Breast epithelium (tissue), 4 donors: Measurements from ENCODE around the gene ANKRD33. TPM values are rescaled to one million over a fixed set of nuclear protein-coding genes. Genes with fewer than 3 reads are reported as not detected.

Source experiments
- DNase-seq, 2 donors: peaks; one replicate each; pipeline ENCODE4 v3.0.0-alpha.2; 2019; ENCODE audit warnings: low spot score in 2 of 2
- H3K27ac ChIP-seq, 2 donors: fragments of 200-600 bp; sonication (generic) in 1 of 2; one replicate each; pipeline ENCODE4 v1.5.1; 2016 to 2019; ENCODE audit warnings: mild to moderate bottlenecking in 1 of 2
- H3K27me3 ChIP-seq, 2 donors: fragments of 200-600 bp; sonication (generic) in 1 of 2; one replicate each; pipeline versions ENCODE4 v1.5.1 to v1.6.0; 2017 to 2019; ENCODE audit warnings: control low read depth in 1 of 2, mild to moderate bottlenecking in 1 of 2
- H3K36me3 ChIP-seq: fragments of 200-600 bp; one replicate; pipeline ENCODE4 v1.5.1; 2019
- H3K4me1 ChIP-seq, 2 donors: fragments of 200-600 bp; sonication (generic); one replicate each; pipeline ENCODE4 v1.5.1; 2016 to 2019; ENCODE audit warnings: control low read depth in 1 of 2
- H3K4me3 ChIP-seq, 3 donors: fragments of 200-600 bp; sonication (generic); 1 replicate in 2 of 3; 2 replicates in 1 of 3; pipeline ENCODE4 v1.5.1; 2016 to 2019; ENCODE audit warnings: mild to moderate bottlenecking in 3 of 3, moderate library complexity in 2 of 3
- H3K9me3 ChIP-seq, 2 donors: fragments of 200-600 bp; sonication (generic) in 1 of 2; one replicate each; pipeline ENCODE4 v1.5.1; 2016 to 2019; ENCODE audit warnings: control low read depth in 1 of 2
- POLR2A ChIP-seq: fragments of 450-650 bp; IDR thresholded peaks from one replicate; pipeline ENCODE4 v1.6.1; 2016; ENCODE audit warnings: antibody characterized with exemption, mild to moderate bottlenecking, moderate library complexity
- POLR2AphosphoS5 ChIP-seq, 3 donors: sonication (generic); formaldehyde crosslinking; IDR thresholded peaks; one replicate each; pipeline ENCODE4 v1.6.1; 2017; ENCODE audit warnings: antibody characterized with exemption in 3 of 3
- intact Hi-C: fragments of 100-400 bp; cut with DNase I; formaldehyde crosslinking; loops from one replicate; pipeline ENCODE4 v1.15.1; 2023; ENCODE audit warnings: low total_unique reads
- total RNA-seq, 3 donors: library from RNA; depleted of rRNA; stranded (reverse); fragments of >200 nt; gene quantifications; one replicate each; pipeline ENCODE4 v1.1.0, GENCODE V29; 2016
- TF ChIP-seq, protein P1 (sequence below), 3 donors: fragments of 450-650 bp; IDR thresholded peaks; one replicate each; pipeline ENCODE4 v1.5.1; 2016 to 2017; ENCODE audit warnings: antibody characterized with exemption in 3 of 3, mild to moderate bottlenecking in 3 of 3, moderate library complexity in 3 of 3

The ANKRD33 gene
- total RNA-seq, 3 donors from 2014 or later: not detected

DNA sequence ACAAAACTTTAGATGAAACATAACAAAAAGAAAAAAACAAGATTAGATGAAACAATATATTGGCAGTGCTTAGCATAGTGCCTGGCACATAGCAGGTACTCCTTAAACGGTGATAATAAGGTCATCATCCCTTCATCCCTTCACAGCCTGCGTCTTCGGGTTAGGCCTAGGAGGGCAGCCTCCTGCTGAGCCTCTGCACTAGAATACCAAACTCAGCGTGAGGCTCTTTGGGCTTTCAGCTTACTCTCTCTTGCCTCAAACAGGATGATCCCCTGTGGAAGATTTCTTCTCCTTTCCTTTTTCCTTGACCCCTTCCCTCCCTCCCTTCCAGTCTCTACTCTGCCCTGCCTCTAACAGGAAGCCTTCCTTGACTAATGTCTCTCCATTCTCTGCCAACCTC is 25.0 kb upstream of the ANKRD33 start:
- Histone ChIP-seq H3K4me1 (no peaks in the 10 kb centered on the region), H3K9me3 (no peaks in the 10 kb centered on the region), H3K27ac (peak overlapping the region in 1 of 2 donors; percentile 57), H3K4me3 (no peak overlapping the region), H3K27me3 (no peaks in the 10 kb centered on the region), H3K36me3 (no peaks in the 10 kb centered on the region)
- intact Hi-C loops: no loop called here
- DNase-seq: no peak
- TF ChIP-seq POLR2A (no peak), POLR2AphosphoS5 (IDR thresholded peaks at IDR 0.05) (no peak)
- TF ChIP-seq, protein P1, sequence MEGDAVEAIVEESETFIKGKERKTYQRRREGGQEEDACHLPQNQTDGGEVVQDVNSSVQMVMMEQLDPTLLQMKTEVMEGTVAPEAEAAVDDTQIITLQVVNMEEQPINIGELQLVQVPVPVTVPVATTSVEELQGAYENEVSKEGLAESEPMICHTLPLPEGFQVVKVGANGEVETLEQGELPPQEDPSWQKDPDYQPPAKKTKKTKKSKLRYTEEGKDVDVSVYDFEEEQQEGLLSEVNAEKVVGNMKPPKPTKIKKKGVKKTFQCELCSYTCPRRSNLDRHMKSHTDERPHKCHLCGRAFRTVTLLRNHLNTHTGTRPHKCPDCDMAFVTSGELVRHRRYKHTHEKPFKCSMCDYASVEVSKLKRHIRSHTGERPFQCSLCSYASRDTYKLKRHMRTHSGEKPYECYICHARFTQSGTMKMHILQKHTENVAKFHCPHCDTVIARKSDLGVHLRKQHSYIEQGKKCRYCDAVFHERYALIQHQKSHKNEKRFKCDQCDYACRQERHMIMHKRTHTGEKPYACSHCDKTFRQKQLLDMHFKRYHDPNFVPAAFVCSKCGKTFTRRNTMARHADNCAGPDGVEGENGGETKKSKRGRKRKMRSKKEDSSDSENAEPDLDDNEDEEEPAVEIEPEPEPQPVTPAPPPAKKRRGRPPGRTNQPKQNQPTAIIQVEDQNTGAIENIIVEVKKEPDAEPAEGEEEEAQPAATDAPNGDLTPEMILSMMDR (IDR thresholded peaks at IDR 0.05): no peak

DNA sequence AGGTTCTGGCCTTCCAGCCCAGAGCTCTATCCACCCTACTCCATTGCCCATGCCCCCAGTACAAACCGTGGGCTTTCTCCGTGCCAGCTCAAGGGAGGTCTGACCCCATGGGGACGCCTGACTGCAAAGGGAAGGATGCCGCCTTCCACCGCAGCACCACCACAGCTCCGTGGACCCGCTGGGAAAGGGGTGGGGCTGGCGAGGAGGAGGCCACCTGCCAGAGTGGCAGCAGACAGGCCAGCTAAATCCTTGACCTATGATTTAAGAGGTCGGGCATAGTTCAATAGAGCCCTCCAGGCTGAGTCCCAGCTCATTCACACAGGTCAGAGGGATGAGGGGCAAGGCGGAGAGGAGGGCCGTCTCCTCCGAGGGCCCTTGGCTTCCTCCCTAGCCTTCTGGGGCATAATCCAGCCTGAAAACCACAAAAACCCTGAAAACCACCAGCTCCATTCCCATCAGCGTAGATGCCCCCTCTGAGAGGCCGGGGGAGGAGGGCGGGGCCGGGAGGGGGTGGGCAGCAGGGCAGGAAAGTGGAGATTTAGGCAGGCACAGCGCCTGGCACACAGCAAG is 24.5 kb upstream of the ANKRD33 start:
- H3K36me3 ChIP-seq: no peaks in the 10 kb centered on the region
- H3K4me1 ChIP-seq: no peaks in the 10 kb centered on the region
- H3K4me3 ChIP-seq: peak overlapping the region; percentile 23 to 67 (median 51)
- TF ChIP-seq POLR2A: no peak
- DNase-seq: no peak
- no peaks in the 10 kb centered on the region for H3K27me3 ChIP-seq
- H3K27ac ChIP-seq: peak overlapping the region in 1 of 2 donors; percentile 57
- intact Hi-C loops: no loop called here
- H3K9me3 ChIP-seq: no peaks in the 10 kb centered on the region

GRCh38 chr12:51863933-51864832 is 23.7 kb upstream of the ANKRD33 start:
- H3K27me3 ChIP-seq: no peaks in the 10 kb centered on the region

GRCh38 chr12:51864833-51865670 is 22.9 kb upstream of the ANKRD33 start:
- TF ChIP-seq POLR2AphosphoS5 (IDR thresholded peaks at IDR 0.05) (no peak), POLR2A (no peak)
- TF ChIP-seq, protein P1 (IDR thresholded peaks at IDR 0.05): no peak
- intact Hi-C loops: no loop called here
- H3K9me3 ChIP-seq: no peaks in the 10 kb centered on the region
- no peaks in the 10 kb centered on the region for H3K27me3 ChIP-seq
- peak overlapping the region in 1 of 3 donors; percentile 67 for H3K4me3 ChIP-seq
- H3K36me3 ChIP-seq: no peaks in the 10 kb centered on the region
- no peaks in the 10 kb centered on the region for H3K4me1 ChIP-seq
- H3K27ac ChIP-seq: peak overlapping the region in 1 of 2 donors; percentile 68
- no peak for DNase-seq

More at GRCh38 chr12:51863933-51864832, 23.7 kb upstream of the ANKRD33 start:
- no peak for DNase-seq
- H3K36me3 ChIP-seq: no peaks in the 10 kb centered on the region
- peak overlapping the region in 1 of 2 donors; percentile 68 for H3K27ac ChIP-seq
- intact Hi-C loops: no loop called here
- TF ChIP-seq POLR2A (no peak), POLR2AphosphoS5 (IDR thresholded peaks at IDR 0.05) (no peak)
- TF ChIP-seq, protein P1 (IDR thresholded peaks at IDR 0.05): no peak
- no peaks in the 10 kb centered on the region for H3K4me1 ChIP-seq
- H3K4me3 ChIP-seq: peak overlapping the region; percentile 23 to 67 (median 51)
- H3K9me3 ChIP-seq: no peaks in the 10 kb centered on the region

DNA sequence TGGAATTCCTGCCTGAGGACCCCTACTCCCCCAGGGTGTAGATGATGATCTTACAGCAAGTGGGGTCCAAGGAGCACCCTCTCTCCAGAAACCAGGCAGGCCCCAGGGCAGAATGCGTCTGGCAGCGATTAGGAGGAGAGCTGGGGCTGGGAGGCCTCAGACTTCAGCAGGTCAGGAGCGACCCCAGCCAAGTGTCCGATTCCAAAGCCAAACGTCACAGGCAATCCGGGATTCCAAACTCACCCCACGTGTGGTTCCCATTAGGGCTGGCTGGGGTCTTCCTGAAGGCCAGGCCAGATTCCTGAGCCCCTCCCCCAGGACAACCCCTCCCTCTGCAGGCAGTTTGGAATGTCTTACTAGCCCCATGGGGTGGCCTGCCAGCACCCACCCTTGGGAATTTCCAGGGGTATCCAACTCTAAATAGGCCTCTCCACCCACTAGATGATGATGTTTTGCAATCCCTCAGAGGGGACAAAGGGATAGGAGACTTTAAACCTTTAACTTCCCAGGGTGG is 22.1 kb upstream of the ANKRD33 start:
- intact Hi-C loops: no loop called here
- TF ChIP-seq POLR2A (no peak), POLR2AphosphoS5 (IDR thresholded peaks at IDR 0.05) (no peak)
- TF ChIP-seq, protein P1 (IDR thresholded peaks at IDR 0.05): no peak
- Histone ChIP-seq H3K9me3 (no peaks in the 10 kb centered on the region), H3K27me3 (no peaks in the 10 kb centered on the region), H3K4me1 (no peaks in the 10 kb centered on the region), H3K4me3 (no peak overlapping the region), H3K36me3 (no peaks in the 10 kb centered on the region), H3K27ac (peak overlapping the region in 1 of 2 donors; percentile 68)
- DNase-seq: no peak
